GM23248 (cell line): Measurements from ENCODE around the gene FTSJ1.

Experiments
- EZH2 ChIP-seq: fragments of 200-600 bp; sonication (generic); IDR thresholded peaks from 2 replicates; pipeline ENCODE4 v1.6.1; 2018; ENCODE audit warnings: antibody characterized with exemption, mild to moderate bottlenecking; ENCODE audit not compliant: insufficient read depth, poor library complexity, severe bottlenecking
- EZH2phosphoT487 ChIP-seq: fragments of 200-600 bp; sonication (generic); IDR thresholded peaks from 2 replicates; pipeline ENCODE4 v1.6.1; 2018; ENCODE audit warnings: antibody characterized with exemption, moderate library complexity, mild to moderate bottlenecking, low read depth; ENCODE audit not compliant: insufficient read depth

DNA sequence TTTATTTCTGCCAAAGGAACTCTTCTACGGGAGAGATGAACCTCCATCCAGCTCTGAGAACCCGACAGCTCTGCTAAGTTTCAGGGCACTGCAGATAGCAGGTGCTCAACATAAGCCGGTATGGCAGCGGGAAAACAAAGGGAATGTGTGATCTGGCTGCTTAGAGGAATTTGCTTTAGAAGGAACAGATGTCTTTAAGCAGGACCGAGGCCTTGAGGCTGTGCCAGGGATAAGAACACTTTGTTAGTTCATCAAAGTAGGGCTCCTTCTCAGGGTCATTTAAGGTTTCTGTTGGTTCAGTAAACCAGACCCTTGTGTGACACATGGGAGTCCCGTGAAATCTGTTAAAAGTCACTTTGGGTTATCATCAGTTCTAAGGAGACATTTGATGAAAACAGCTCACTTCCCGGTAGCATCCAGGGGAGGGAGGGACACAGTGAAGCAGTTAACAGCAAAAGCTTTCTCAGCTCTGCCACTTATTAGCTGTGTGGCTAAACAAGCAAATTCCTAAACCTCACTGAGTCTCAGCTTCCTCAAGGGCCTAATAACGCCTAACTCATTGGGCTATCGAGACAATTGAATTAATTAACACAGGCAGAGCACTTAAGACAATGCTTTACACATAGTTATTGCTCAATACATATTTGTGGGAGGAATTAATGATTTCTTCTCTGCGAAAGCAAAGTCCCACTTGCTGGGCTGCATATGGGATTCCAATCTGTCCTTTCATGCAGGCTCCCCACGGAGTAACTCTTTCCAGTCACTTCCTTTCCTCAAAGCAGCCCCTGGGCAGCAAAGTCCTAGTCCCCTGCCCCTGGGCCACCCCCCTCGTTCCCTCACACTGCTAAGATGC is 2.9 kb upstream of the FTSJ1 start:
- TF ChIP-seq EZH2 (no peak), EZH2phosphoT487 (no peak)
